A375 (cell line): Measurements from ENCODE around the gene UFSP2. TPM values are rescaled to one million over a fixed set of nuclear protein-coding genes. Genes with fewer than 3 reads are reported as not detected.

Source experiments
- small RNA-seq: library from RNA; depleted of rRNA; stranded (forward); fragments of <200 nt; gene quantifications from one replicate; pipeline ENCODE3, GENCODE V24; 2014
- total RNA-seq: library from RNA; depleted of rRNA; stranded (reverse); fragments of >200 nt; shearing (Covaris generic); gene quantifications from 2 replicates; pipeline ENCODE4 v1.2.3, GENCODE V29; 2014; rRNA removed

UFSP2 gene, protein sequence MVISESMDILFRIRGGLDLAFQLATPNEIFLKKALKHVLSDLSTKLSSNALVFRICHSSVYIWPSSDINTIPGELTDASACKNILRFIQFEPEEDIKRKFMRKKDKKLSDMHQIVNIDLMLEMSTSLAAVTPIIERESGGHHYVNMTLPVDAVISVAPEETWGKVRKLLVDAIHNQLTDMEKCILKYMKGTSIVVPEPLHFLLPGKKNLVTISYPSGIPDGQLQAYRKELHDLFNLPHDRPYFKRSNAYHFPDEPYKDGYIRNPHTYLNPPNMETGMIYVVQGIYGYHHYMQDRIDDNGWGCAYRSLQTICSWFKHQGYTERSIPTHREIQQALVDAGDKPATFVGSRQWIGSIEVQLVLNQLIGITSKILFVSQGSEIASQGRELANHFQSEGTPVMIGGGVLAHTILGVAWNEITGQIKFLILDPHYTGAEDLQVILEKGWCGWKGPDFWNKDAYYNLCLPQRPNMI
- total RNA-seq = 28.1 and 31.2 TPM in 2 replicates

DNA sequence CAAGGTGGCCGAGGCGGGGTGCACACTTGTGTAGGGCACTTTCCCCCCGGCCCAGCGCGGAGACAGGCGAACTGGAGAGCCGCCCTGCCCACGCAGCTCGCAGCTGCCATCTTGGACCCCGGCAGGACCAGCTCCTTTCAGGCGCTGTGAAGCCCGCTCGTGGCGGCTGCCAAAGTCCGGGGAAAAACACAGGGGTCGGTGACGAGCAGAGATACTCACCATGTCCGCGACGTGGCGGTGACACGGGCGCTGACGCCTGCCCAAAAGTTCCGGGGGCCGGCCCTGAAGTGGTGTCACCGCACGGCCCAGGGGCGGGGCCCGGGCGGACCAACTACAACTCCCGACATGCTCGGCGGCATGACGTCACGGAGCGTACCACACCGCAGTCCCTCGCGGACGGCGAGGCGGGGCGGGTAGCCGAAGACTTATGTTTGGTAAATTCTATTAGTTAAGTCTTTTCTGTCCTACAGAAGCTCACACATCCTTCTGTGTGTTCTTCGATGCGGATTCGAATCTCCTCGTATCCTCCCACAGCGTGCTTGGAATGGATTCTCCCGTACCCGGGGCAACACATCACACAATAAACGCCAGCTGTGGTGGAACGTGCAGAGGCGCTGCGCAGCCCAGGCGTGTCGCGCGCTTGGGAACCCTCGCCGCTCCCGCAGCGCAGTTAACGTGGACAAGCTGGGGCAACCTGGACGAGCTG lies at the start of gene UFSP2:
Gene UFSP2, minus strand, starts transcription at position 318 of the 706 bp plus-strand sequence. Its CDS starts 96 bp downstream, at position 222.

DNA sequence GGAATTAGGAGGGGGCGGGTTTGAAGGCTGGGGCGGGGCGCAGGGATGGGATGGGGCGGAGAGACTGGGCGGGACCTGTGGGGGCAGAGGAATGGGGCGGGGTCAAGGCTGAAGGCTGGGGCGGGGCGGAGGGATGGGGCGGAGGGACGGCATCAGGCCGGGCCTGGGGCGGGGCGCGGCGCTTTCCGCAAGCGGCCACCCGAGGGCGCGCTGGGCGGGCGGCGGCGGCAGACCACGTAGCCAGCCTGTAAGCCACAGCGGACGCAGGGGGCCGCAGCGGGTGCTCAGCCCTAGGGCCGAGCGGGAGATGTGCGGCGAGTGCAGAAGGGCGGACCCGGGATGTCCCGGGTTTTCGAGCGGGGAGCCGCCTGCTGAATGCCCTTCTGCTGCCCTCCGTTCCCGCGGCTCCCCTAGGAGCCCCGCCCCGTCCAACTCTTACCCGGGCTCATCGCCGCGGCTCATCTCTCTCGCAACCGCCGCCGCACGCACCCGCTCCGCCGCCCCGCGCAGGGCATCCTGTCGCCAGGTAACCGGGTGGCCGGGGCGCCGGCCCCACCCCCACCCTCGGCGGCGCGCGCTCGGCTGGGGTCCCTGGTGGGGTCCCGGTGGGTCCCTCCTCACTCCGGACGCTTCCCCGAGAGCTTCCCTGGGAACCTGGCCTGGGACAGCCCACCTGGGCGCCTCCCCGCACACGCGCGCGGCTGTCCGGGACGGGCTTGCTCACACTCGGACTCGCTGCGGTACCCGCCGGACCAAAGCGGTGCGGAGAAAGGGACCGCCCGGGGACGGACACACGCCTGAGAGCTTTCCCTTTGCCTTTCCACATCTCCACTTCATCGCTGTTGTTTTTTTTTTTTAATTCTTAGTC lies 45.7 kb upstream of the UFSP2 start, which contains the start of gene CCDC110:
Gene CCDC110, minus strand, starts transcription at position 499 of the 868 bp plus-strand sequence. Its CDS starts 50 bp downstream, at position 449.

DNA sequence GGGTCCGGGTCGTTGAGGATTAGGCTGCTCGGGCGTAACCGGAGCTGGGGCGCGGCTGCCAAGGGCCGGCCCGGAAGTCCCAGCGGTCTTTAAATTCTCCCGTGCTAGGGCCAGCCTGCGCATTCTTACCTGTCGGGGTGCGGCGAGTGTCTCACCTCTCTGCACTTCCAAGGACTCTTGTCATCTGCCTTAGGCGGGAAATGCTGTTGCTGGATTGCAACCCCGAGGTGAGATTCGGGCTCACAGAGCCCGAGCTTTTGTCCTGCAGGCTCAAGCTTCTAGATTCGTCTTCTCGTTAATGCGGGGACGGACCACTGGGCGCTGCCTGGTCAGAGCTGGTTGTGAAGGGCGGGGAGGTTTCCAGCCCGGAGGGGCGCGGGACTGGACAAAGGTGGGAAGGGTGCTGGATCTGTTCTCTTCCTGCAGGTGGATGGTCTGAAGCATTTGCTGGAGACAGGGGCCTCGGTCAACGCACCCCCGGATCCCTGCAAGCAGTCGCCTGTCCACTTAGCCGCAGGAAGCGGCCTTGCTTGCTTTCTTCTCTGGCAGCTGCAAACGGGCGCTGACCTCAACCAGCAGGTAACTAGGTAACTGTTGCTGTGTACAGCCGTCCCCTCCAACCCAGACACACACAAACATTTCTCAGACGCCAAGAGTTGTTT lies 28.9 kb downstream of the UFSP2 start, which contains the start of gene ANKRD37:
Gene ANKRD37, plus strand, starts transcription at position 118 of the 662 bp plus-strand sequence. Its CDS starts 83 bp downstream, at position 201.

DNA sequence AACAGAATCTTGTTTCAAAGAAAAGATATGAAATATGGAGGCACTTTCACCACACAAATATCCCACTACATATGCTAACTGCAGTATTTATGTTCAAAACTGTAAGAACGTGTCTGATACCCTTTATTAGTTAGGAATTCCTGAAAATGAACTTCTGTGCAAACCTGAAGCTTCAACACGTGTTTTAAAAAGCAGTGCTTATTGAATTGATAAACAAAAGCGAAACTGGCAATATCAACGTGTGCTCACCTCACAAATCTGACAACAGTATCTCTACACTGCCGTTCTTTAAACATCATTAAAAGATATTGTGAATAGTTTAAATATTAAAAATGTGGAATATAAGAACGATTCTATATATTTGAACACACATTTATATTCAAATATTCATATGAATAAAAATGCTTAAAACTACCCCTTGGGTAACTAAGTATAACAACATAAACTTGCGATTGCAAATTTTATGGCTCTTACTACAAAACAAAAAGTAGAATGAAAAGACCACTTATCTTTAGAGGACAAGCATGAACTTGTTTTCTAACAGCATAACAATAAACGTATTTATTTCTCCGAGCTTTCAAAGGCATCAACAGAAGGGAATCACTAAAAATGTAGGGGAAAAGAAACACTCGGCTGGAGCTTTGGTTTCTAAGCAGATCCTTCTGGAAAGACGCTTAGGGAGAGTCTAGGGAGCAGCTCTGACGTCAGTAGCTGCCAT lies 30.4 kb downstream of the UFSP2 start, which contains the start of gene LRP2BP:
Gene LRP2BP, minus strand, starts transcription at position 687 of the 718 bp plus-strand sequence. CDS start 17,738 bp downstream, outside the sequence.

Small RNA genes lying within 50 kb of the gene (small RNA-seq; reads per million reads assigned to genes)
- not detected for gene RF00019

Other genes with a start within 250 kb of the UFSP2 start
- 28.8 and 32.9 TPM in 2 replicates for gene CFAP97, start 222.0 kb downstream of the UFSP2 start, total RNA-seq
- gene SNX25, start 216.4 kb downstream of the UFSP2 start, total RNA-seq = 21.3 and 28.5 TPM in 2 replicates
- 0.15 and 0.24 TPM in 2 replicates for gene LRP2BP, start 30.0 kb downstream of the UFSP2 start, total RNA-seq
- gene ANKRD37, start 29.1 kb downstream of the UFSP2 start, total RNA-seq = 14.4 and 23.7 TPM in 2 replicates
- 0.34 TPM in 1 of 2 replicates, not detected in the other for gene CCDC110, start 45.8 kb upstream of the UFSP2 start, total RNA-seq
- gene PDLIM3, start 109.5 kb upstream of the UFSP2 start, total RNA-seq = 17.0 and 25.9 TPM in 2 replicates